ENCODE data around the gene SCN10A.

The SCN10A gene

DNA sequence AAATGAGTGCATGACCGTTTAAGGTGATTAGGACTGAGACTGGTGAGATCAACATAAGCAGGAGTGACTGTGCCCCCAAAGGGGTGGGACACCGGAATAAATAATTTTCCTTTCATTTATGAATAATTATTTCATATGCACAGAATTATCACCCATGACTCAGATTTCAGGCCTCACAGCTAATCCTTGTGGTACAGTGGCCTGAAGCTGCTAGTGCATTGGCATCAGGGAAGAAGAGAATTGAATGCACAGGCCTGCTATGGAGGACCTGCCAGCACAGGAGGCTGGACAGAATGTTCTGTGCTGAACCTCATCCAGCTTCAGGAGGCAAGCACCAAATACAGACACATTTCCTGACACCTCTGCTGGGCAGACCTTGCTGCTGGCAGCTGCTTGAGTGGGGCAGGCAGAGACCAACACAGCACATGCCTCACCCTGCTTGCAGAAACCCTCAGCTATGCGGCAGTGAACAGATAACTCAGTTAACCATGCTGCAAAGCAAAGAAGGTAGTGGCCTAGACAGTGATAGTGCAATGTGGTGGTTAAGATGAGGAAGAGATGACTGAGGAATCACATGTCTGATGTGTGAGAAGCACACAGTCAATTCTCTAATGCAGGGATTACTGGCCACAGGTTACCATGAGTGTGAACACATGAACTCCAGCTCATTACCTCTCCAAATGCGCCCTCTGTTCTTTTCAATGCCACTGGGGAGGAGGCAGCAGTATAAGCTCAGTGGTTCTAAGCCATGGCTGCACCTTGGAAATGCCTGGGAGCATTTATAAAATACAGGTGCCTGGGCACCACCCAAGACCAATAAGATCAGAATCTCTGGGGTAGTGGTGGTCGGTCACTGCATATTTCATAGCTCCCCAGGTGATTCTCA, 98.4 kb downstream of the SCN10A start:
- TF ChIP-seq, protein P1, sequence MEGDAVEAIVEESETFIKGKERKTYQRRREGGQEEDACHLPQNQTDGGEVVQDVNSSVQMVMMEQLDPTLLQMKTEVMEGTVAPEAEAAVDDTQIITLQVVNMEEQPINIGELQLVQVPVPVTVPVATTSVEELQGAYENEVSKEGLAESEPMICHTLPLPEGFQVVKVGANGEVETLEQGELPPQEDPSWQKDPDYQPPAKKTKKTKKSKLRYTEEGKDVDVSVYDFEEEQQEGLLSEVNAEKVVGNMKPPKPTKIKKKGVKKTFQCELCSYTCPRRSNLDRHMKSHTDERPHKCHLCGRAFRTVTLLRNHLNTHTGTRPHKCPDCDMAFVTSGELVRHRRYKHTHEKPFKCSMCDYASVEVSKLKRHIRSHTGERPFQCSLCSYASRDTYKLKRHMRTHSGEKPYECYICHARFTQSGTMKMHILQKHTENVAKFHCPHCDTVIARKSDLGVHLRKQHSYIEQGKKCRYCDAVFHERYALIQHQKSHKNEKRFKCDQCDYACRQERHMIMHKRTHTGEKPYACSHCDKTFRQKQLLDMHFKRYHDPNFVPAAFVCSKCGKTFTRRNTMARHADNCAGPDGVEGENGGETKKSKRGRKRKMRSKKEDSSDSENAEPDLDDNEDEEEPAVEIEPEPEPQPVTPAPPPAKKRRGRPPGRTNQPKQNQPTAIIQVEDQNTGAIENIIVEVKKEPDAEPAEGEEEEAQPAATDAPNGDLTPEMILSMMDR (IDR thresholded peaks at IDR 0.05; ENCODE audit: insufficient read depth, low read depth, low read length, missing control alignments), result no peak
- no peak for DNase-seq (ENCODE audit: low read depth)
- no peak overlapping the region for H3K4me3 ChIP-seq (ENCODE audit: low read depth, low read length)

DNA sequence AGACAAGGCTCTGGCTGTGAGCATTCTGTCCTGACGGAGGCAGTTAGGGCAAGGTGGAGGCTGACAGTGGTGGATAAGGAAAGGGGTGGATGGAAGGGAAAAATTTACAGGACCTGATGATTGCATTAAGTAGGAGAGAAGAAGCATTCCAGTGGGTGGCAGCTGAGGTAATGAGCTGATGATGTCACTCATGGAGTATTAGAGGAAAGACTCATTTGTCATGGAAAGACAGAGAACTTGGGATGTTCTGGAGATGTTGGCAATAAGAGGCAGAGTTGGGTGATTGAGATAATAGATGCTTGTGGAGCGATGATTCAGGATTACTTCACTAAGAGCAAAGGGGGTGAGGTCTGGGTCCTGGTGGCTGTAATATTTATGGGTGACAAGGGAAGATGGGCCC, 102.9 kb downstream of the SCN10A start:
- DNase-seq (ENCODE audit: low read depth), result no peak
- H3K4me3 ChIP-seq (ENCODE audit: low read depth, low read length), result no peak overlapping the region
- TF ChIP-seq, protein P1 (IDR thresholded peaks at IDR 0.05; ENCODE audit: insufficient read depth, low read depth, low read length, missing control alignments), result no peak

DNA sequence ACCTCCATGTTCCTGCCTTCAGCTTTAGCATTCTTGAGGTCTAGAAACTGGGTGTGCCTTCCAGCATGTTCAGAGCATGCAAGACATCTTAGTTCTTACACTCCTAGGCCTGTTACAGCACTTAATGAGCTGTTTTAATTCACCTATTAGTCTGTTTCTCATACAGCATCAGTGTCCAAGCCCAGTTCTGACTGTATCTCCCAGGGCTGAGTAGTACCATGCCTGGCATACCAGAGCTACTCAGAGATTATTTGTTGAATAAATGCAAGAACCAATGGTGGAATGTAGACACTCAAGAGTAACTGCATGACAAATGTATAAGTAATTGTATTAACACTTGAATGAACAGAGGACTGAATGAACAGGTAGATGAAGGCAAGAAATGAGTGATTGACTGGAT, 104.7 kb downstream of the SCN10A start:
- TF ChIP-seq, protein P1 (IDR thresholded peaks at IDR 0.05; ENCODE audit: insufficient read depth, low read depth, low read length, missing control alignments), result no peak
- H3K4me3 ChIP-seq (ENCODE audit: low read depth, low read length), result no peak overlapping the region
- no peak for DNase-seq (ENCODE audit: low read depth)

DNA sequence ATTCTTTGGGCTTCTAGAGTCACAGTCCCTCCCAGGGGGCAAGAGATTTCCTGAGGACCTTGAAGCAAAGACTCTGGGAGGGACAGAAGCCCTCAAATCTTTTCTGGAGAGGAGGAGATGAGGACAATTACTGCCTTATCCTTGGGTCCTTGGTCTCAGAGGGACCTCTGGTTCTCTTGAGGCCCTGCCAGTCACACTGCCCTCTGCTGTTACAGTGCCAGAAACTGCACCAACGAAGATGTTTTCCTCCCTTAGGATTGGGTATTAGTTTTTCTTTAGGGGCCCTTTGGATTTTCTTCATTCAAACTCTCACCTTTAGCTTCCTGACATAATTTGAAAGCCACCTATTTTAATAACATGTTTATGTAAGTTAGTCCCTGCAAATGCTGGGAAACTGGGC, 108.3 kb downstream of the SCN10A start:
- H3K4me3 ChIP-seq (ENCODE audit: low read depth, low read length), result no peak overlapping the region
- peak; percentile 2 for DNase-seq (ENCODE audit: low read depth)
- TF ChIP-seq, protein P1 (IDR thresholded peaks at IDR 0.05; ENCODE audit: insufficient read depth, low read depth, low read length, missing control alignments), result peak; percentile 26

DNA sequence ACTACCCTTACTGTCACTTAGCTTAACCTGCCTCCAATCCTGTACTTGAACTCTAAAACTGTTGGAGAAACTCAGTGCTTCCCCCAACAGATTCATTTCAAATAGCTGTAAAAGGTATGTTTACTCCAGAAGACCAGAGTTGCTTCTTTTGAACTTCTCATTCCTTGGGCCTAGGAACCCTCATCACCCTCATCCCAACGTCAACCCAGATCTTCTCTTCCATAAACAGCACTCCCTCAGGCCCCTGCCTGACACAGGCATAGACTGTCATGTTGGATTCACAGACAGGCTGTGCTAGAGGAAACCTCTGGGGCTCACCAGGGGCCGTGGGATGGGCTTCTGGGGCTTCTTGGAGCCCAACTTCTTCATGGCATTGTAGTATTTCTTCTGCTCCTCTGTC, 109.1 kb downstream of the SCN10A start:
- DNase-seq (ENCODE audit: low read depth), result no peak
- H3K4me3 ChIP-seq (ENCODE audit: low read depth, low read length), result no peak overlapping the region
- TF ChIP-seq, protein P1 (IDR thresholded peaks at IDR 0.05; ENCODE audit: insufficient read depth, low read depth, low read length, missing control alignments), result no peak

DNA sequence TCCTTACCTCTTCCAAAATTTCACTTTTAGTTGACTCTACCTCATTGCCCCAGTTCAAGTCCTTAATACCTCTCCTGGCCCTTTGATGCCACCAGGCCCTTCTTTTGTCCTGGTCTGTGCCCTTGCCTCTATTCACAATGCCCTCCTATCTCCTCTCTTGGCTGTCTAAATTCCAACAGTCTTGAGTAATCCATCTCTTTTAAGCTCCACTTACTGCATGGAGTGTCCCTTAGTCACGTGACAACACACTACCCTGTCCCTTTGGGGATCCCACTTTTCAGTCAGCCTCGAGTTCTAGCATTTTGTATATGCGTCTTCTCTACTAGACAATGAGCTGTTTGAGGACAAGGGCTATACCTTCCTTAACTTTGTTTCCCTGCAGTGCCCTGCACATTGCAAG, 113.8 kb downstream of the SCN10A start:
- TF ChIP-seq, protein P1 (IDR thresholded peaks at IDR 0.05; ENCODE audit: insufficient read depth, low read depth, low read length, missing control alignments), result no peak
- DNase-seq (ENCODE audit: low read depth), result no peak
- no peak overlapping the region for H3K4me3 ChIP-seq (ENCODE audit: low read depth, low read length)

DNA sequence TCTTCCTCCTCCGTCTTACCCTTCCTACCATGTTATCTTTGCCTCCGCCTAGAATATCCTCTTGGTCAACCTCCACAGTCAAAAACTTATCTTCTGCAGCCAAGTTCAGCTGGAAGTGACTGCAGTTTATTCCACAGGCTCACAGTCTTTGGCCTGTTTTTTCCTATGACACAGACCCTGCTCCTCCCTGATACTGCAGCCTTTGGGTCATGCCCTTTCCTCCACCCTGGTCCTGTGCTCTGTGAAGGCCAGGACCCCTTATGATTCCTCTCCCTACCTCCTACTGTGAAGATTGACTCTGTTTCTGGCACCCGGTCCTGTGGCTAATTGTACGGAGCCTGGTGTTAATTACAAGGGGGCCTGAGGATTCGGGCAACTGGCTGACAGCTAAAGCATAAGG, 117.3 kb downstream of the SCN10A start:
- H3K4me3 ChIP-seq (ENCODE audit: low read depth, low read length), result no peak overlapping the region
- no peak for DNase-seq (ENCODE audit: low read depth)
- TF ChIP-seq, protein P1 (IDR thresholded peaks at IDR 0.05; ENCODE audit: insufficient read depth, low read depth, low read length, missing control alignments), result no peak
